MCF 10A (cell line): ENCODE results near the gene SLC5A1. TPM values are rescaled to one million over a fixed set of nuclear protein-coding genes. Genes with fewer than 3 reads are reported as not detected.
A peak's percentile ranks its signal among the peaks of the same experiment; 100 is the strongest.

ENCODE experiments used
- BruUV-seq: library from RNA; stranded (reverse); fragments of 400-500 nt; replicated peaks from 2 replicates; lab custom pipeline; 2021; lab: Mats Ljungman, UMichigan
- CTCF ChIA-PET: fragments of 300-600 bp; sonication (Branson Sonifier 250); formaldehyde crosslinking; extraction: SDS; loops from one replicate; lab custom pipeline; 2021; ENCODE audit warnings: antibody characterized with exemption, inconsistent platforms; lab: Yijun Ruan, JAX
- POLR2A ChIA-PET: fragments of 300-600, 350-650 bp; sonication (Branson Sonifier 250); formaldehyde crosslinking; extraction: SDS; loops from one replicate; lab custom pipeline; 2020; ENCODE audit warnings: antibody characterized with exemption, inconsistent platforms; lab: Yijun Ruan, JAX
- DNase-seq: peaks from one replicate; pipeline ENCODE4 v3.0.0-alpha.2; 2018; ENCODE audit not compliant: unreplicated experiment
- H3K27ac Mint-ChIP-seq: one replicate; pipeline ENCODE4 v1.8.0; 2022; ENCODE audit warnings: mild to moderate bottlenecking, low read depth, mixed read lengths; ENCODE audit not compliant: unreplicated experiment
- H3K27me3 Mint-ChIP-seq: one replicate; pipeline ENCODE4 v1.8.0; 2022; ENCODE audit warnings: mixed read lengths; ENCODE audit not compliant: insufficient read depth, unreplicated experiment
- H3K36me3 Mint-ChIP-seq: one replicate; pipeline ENCODE4 v1.8.0; 2022; ENCODE audit warnings: mild to moderate bottlenecking, moderate library complexity, mixed read lengths; ENCODE audit not compliant: insufficient read depth, unreplicated experiment
- H3K4me1 Mint-ChIP-seq: one replicate; pipeline ENCODE4 v1.8.0; 2022; ENCODE audit warnings: mixed read lengths; ENCODE audit not compliant: insufficient read depth, unreplicated experiment
- H3K4me3 Mint-ChIP-seq: one replicate; pipeline ENCODE4 v1.8.0; 2022; ENCODE audit warnings: mild to moderate bottlenecking, moderate library complexity, mixed read lengths; ENCODE audit not compliant: unreplicated experiment
- H3K9me3 Mint-ChIP-seq: one replicate; pipeline ENCODE4 v1.8.0; 2022; ENCODE audit warnings: mixed read lengths; ENCODE audit not compliant: unreplicated experiment
- intact Hi-C: fragments of 100-400 bp; cut with micrococcal nuclease; formaldehyde crosslinking; loops from 2 replicates; pipeline ENCODE4 v1.14.1; 2022
- total RNA-seq: library from RNA; stranded (reverse); gene quantifications from 2 replicates; pipeline ENCODE4 v1.2.3, GENCODE V29; 2022
- TF ChIP-seq, protein P1 (sequence below): fragments of 200-600 bp; IDR thresholded peaks from one replicate; pipeline ENCODE4 v1.8.0; 2022; ENCODE audit warnings: antibody characterized with exemption, mild to moderate bottlenecking; ENCODE audit not compliant: unreplicated experiment

Gene SLC5A1
- total RNA-seq, 1 experiment from 2014 or later = not detected

DNA sequence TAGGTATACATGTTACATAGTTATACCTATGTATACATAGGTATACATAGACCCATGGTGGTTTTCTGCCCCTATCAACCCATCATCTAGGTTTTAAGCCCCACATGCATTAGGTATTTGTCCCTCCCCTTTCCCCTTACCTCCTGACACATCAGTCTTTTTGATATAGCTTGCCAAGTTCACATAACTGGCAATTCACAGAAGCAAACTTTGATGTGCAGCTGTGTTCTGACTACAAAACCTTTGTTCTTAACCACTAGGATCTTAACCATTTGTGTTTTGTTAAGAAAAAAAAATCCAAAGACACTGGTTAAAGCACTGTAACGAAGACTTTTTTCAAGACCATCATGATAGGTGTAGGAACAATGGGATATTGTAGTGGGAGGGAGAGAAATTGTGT is 42.9 kb upstream of the SLC5A1 start:
- ChIA-PET CTCF (interaction anchor here (0.6 kb wide), 1 partner anchor 17 kb away, joined by 4 read pairs; no protein-coding TSS in a partner anchor), POLR2A (interaction anchor here (0.7 kb wide), 1 partner anchor 317 kb away, joined by 4 read pairs; no protein-coding TSS in a partner anchor)
- BruUV-seq = no TSS peak
- H3K27me3 Mint-ChIP-seq = peaks cover 54% of the 10 kb centered on the region
- TF ChIP-seq, protein P1, sequence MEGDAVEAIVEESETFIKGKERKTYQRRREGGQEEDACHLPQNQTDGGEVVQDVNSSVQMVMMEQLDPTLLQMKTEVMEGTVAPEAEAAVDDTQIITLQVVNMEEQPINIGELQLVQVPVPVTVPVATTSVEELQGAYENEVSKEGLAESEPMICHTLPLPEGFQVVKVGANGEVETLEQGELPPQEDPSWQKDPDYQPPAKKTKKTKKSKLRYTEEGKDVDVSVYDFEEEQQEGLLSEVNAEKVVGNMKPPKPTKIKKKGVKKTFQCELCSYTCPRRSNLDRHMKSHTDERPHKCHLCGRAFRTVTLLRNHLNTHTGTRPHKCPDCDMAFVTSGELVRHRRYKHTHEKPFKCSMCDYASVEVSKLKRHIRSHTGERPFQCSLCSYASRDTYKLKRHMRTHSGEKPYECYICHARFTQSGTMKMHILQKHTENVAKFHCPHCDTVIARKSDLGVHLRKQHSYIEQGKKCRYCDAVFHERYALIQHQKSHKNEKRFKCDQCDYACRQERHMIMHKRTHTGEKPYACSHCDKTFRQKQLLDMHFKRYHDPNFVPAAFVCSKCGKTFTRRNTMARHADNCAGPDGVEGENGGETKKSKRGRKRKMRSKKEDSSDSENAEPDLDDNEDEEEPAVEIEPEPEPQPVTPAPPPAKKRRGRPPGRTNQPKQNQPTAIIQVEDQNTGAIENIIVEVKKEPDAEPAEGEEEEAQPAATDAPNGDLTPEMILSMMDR = no peak
- no peaks in the 10 kb centered on the region for H3K9me3 Mint-ChIP-seq
- H3K27ac Mint-ChIP-seq = no peak overlapping the region
- no peak for DNase-seq
- H3K36me3 Mint-ChIP-seq = no peaks in the 10 kb centered on the region
- H3K4me1 Mint-ChIP-seq = no peaks in the 10 kb centered on the region
- H3K4me3 Mint-ChIP-seq = no peak overlapping the region
- intact Hi-C loops = no loop called here

DNA sequence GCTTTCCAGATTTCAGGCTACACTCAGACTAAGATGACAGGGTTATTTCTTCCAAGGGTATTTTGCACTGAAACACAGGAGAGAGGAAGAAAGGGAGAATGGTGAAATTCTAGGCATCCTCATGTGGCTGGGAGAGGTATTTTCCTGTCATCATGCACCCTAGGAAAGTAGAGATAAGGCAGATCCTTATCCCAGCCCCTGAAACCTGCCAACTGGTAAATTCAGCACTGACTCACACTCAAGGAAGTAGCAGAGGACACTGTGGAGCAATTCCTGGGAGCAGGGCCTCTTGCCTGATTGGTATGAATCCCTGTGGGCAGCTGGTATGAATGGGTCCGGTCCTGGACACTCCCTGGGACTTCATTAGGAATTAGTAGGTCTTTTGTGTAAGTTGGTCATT is 37.6 kb upstream of the SLC5A1 start:
- BruUV-seq = no TSS peak
- Mint-ChIP-seq H3K36me3 (no peaks in the 10 kb centered on the region), H3K4me1 (no peaks in the 10 kb centered on the region), H3K9me3 (no peaks in the 10 kb centered on the region), H3K27ac (no peak overlapping the region), H3K4me3 (no peak overlapping the region), H3K27me3 (peaks cover 15% of the 10 kb centered on the region)
- CTCF ChIA-PET = interaction anchor here (1.0 kb wide), 1 partner anchor 74 kb away, joined by 3 read pairs; no protein-coding TSS in a partner anchor
- TF ChIP-seq, protein P1 = no peak
- intact Hi-C loops = no loop called here
- peak; percentile 55 for DNase-seq
- POLR2A ChIA-PET = interaction anchor here (0.7 to 1.0 kb wide), 2 partner anchors 15 to 149 kb away, joined by 4 to 5 read pairs; no protein-coding TSS in a partner anchor

DNA sequence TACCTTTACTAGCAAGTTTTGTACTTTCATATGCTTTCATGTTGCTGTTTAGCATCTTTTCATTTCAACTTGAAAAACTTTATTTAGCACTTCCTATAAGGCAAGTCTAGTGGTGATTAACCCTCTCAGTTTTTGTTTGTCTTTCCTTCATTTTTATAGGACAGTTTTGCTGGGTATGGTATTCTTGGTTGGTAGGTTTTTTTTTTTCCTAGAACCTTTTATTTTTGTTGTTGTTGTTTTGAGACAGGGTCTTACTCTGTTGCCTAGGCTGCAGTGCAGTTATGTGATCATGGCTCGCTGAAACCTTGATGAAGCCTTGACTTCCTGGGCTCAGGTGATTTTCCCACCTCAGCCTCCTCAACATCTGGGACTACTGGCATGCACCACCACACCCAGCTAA is 29.9 kb upstream of the SLC5A1 start:
- no TSS peak for BruUV-seq
- TF ChIP-seq, protein P1 = no peak
- DNase-seq = no peak
- intact Hi-C loops = no loop called here
- no peaks in the 10 kb centered on the region for H3K4me1 Mint-ChIP-seq
- no peaks in the 10 kb centered on the region for H3K9me3 Mint-ChIP-seq
- H3K4me3 Mint-ChIP-seq = no peak overlapping the region
- no peak overlapping the region for H3K27ac Mint-ChIP-seq
- POLR2A ChIA-PET = interaction anchor here (0.6 kb wide), 1 partner anchor 66 kb away, joined by 4 read pairs; no protein-coding TSS in a partner anchor
- peaks cover 12% of the 10 kb centered on the region for H3K27me3 Mint-ChIP-seq
- no peaks in the 10 kb centered on the region for H3K36me3 Mint-ChIP-seq
- CTCF ChIA-PET = interaction anchor here (1.5 kb wide), 1 partner anchor 93 kb away, joined by 3 read pairs; no protein-coding TSS in a partner anchor

DNA sequence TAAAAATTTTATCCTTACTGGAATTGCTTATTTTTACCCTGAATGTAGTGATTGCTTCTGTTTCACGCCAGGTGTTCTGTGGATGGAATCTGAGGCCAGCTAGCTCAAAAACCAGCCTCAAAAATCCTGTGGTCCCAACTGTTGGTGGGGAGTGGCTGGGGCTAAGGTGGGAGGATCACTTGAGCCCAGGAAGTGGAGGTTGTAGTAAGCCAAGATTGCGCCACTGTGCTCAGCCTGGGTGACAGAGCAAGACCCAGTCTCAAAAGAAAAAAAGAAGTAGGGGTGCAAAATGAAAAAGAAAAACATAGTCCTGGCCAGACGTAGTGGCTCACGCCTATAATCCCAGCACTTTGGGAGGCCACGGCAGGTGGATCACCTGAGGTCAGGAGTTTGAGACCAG is 27.0 kb upstream of the SLC5A1 start:
- H3K4me3 Mint-ChIP-seq = no peak overlapping the region
- H3K9me3 Mint-ChIP-seq = no peaks in the 10 kb centered on the region
- TF ChIP-seq, protein P1 = no peak
- ChIA-PET POLR2A (no interaction called here), CTCF (interaction anchor here (0.6 kb wide), 1 partner anchor 191 kb away, joined by 3 read pairs; no protein-coding TSS in a partner anchor)
- intact Hi-C loops = no loop called here
- no peaks in the 10 kb centered on the region for H3K36me3 Mint-ChIP-seq
- H3K4me1 Mint-ChIP-seq = peaks cover 12% of the 10 kb centered on the region
- H3K27me3 Mint-ChIP-seq = peaks cover 15% of the 10 kb centered on the region
- no peak overlapping the region for H3K27ac Mint-ChIP-seq
- DNase-seq = peak; percentile 29
- no TSS peak for BruUV-seq
